T-cell (primary cell): ENCODE measurements around the gene WNT2B. TPM values are rescaled to one million over a fixed set of nuclear protein-coding genes. Genes with fewer than 3 reads are reported as not detected.
"Not testable (repeated sequence)": the region's sequence is repeated elsewhere in the genome, so short reads cannot be mapped to it uniquely, and the experiment has no call there.

Source experiments
- ATAC-seq, 4 experiments: fragments of 200-7000 bp in 3 of 4; fragments of 150-1000 bp in 1 of 4; cut with Tn5 transposase; replicated peaks in 1 of 4; 1 replicate in 3 of 4; 2 replicates in 1 of 4; pipeline ENCODE4 v1.10.0; 2021; ENCODE audit warnings: moderate library complexity in 3 of 4, mild to moderate bottlenecking in 2 of 4, moderate number of reproducible peaks in 1 of 4
- CTCF ChIA-PET, 2 donors: fragments of 300-600 bp; sonication (Branson Sonifier 250); formaldehyde crosslinking; loops; one replicate each; lab custom pipeline; 2022; ENCODE audit warnings: antibody characterized with exemption in 2 of 2; lab: Charles Lee
- POLR2A ChIA-PET, 2 donors: fragments of 300-600 bp; sonication (Branson Sonifier 250); formaldehyde crosslinking; loops; one replicate each; lab custom pipeline; 2022; ENCODE audit warnings: antibody characterized with exemption in 2 of 2; lab: Charles Lee
- DNase-seq, 35 experiments: peaks; one replicate each; pipeline versions ENCODE4 v3.0.0 to v3.0.0-alpha.2; 2013 to 2023
- H3K27ac ChIP-seq: one replicate; pipeline ENCODE4 v1.5.1; 2013; ENCODE audit warnings: low read length
- H3K27me3 ChIP-seq, 2 experiments: replicated peaks in 1 of 2; 1 replicate in 1 of 2; 2 replicates in 1 of 2; pipeline versions ENCODE4 v1.6.1 to v1.7.0; 2013; ENCODE audit warnings: low read length in 1 of 2, mixed read lengths in 1 of 2; ENCODE audit not compliant: control insufficient read depth in 2 of 2, insufficient read depth in 2 of 2; ENCODE audit errors: extremely low read depth in 1 of 2
- H3K36me3 ChIP-seq, 2 donors: 1 replicate in 1 of 2; 2 replicates in 1 of 2; pipeline versions ENCODE4 v1.6.1 to v1.7.0; 2013; ENCODE audit warnings: low read length in 1 of 2; ENCODE audit not compliant: control insufficient read depth in 2 of 2, insufficient read depth in 1 of 2; ENCODE audit errors: extremely low read depth in 1 of 2
- H3K4me1 ChIP-seq, 2 experiments: 1 replicate in 1 of 2; 2 replicates in 1 of 2; pipeline versions ENCODE4 v1.6.1 to v1.7.0; 2013; ENCODE audit warnings: low read length in 2 of 2, mixed read lengths in 1 of 2; ENCODE audit not compliant: insufficient read depth in 2 of 2, control insufficient read depth in 1 of 2; ENCODE audit errors: extremely low read depth in 1 of 2
- H3K4me3 ChIP-seq, 2 donors: 1 replicate in 1 of 2; 2 replicates in 1 of 2; pipeline versions ENCODE4 v1.5.1 to v1.7.0; 2013; ENCODE audit warnings: mild to moderate bottlenecking in 2 of 2, low read length in 1 of 2, moderate library complexity in 1 of 2; ENCODE audit not compliant: control insufficient read depth in 1 of 2; ENCODE audit errors: extremely low read depth in 1 of 2
- H3K9me3 ChIP-seq: 2 replicates; pipeline ENCODE4 v1.7.0; 2013
- H3K27ac Mint-ChIP-seq, 2 donors: one replicate each; pipeline ENCODE4 v1.8.0; 2020 to 2021; ENCODE audit warnings: mild to moderate bottlenecking in 2 of 2, mixed read lengths in 2 of 2
- H3K27me3 Mint-ChIP-seq, 2 donors: one replicate each; pipeline ENCODE4 v1.8.0; 2021 to 2022; ENCODE audit warnings: mixed read lengths in 2 of 2
- H3K36me3 Mint-ChIP-seq: one replicate; pipeline ENCODE4 v1.8.0; 2021; ENCODE audit warnings: mixed read lengths
- H3K4me1 Mint-ChIP-seq, 3 donors: one replicate each; pipeline ENCODE4 v1.8.0; 2020 to 2022; ENCODE audit warnings: mixed read lengths in 3 of 3, mild to moderate bottlenecking in 1 of 3
- H3K4me3 Mint-ChIP-seq, 3 donors: one replicate each; pipeline ENCODE4 v1.8.0; 2020 to 2022; ENCODE audit warnings: mild to moderate bottlenecking in 3 of 3, mixed read lengths in 3 of 3, moderate library complexity in 3 of 3
- H3K9me3 Mint-ChIP-seq, 3 donors: one replicate each; pipeline ENCODE4 v1.8.0; 2020 to 2022; ENCODE audit warnings: mixed read lengths in 3 of 3
- WGBS: methylation state at CpG from one replicate; pipeline ENCODE4 v1.1.5; 2013; ENCODE audit warnings: missing lambda C conversion rate; ENCODE audit not compliant: insufficient coverage; 5-methylcytosine and 5-hydroxymethylcytosine counted together
- total RNA-seq, 35 experiments: library from RNA in 6 of 35; stranded (reverse) in 6 of 35; fragments of 120-200 nt in 1 of 35; gene quantifications; one replicate each; pipeline versions ENCODE4 v1.2.1 to v1.2.4 and lab custom pipeline; 2013 to 2026

Gene WNT2B
- total RNA-seq, 5 donors from 2014 or later (not counting 1 experiment from before 2014, with no cell fraction given) = 0.23 to 0.86 (median 0.47) TPM

DNA sequence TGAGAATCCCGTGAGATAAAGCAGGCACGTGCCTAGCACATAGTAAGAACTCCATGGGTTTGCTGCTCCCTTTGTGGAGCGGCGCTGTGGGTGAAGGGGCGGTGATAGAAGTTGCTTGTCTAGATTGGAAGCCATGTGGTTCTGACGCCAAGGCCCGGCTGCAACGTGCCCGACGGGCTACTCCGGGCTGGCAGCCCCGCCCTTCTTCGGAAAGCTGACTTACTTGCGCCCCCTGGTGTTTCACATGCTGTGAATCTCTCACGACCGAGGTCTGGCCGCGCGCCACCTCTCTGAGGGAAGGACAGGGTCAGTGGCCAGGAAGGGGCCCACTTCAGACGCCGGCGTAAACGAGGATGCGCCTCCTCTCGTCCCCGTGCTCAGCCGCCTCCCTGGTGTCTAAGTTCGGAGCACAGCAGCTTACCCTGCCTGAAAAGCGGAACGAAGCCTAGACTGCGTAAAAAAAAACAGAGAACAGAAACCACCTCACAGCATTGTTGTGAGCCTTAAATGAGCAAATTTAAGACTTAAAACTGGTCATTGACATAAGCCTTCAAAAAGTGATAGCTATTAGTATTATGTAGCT is 42.6 kb upstream of the WNT2B start:
- peak; percentile 56 to 92 (median 77) for DNase-seq
- Mint-ChIP-seq H3K4me1 (peaks cover 9 to 13% (median 12%) of the 10 kb centered on the region in 3 donors), H3K36me3 (no peaks in the 10 kb centered on the region), H3K27me3 (peaks cover 12 to 24% of the 10 kb centered on the region in 2 donors), H3K9me3 (no peaks in the 10 kb centered on the region), H3K27ac (peak overlapping the region; percentile 36 to 40), H3K4me3 (peak overlapping the region; percentile 71 to 74 (median 72))
- peak; percentile 91 to 96 (median 94) for ATAC-seq
- H3K27ac ChIP-seq = no peak overlapping the region
- H3K9me3 ChIP-seq = no peaks in the 10 kb centered on the region
- H3K27me3 ChIP-seq = peaks cover 0 to 20% of the 10 kb centered on the region in 2 experiments
- no peaks in the 10 kb centered on the region for H3K36me3 ChIP-seq
- H3K4me1 ChIP-seq = peaks cover 3 to 8% of the 10 kb centered on the region in 2 experiments
- CTCF ChIA-PET = interaction anchor here (0.5 to 2.9 kb wide), 13 partner anchors 9 to 949 kb away, joined by 3 to 33 read pairs (median 5); no protein-coding TSS in a partner anchor
- H3K4me3 ChIP-seq = peak overlapping the region; percentile 44 to 58
- WGBS = under 1% methylated on average over 25 of the region's 31 CpGs
- POLR2A ChIA-PET = interaction anchor here in 1 of 2 donors (0.6 to 0.9 kb wide), 2 partner anchors 67 to 75 kb away, joined by 3 to 5 read pairs; no protein-coding TSS in a partner anchor

DNA sequence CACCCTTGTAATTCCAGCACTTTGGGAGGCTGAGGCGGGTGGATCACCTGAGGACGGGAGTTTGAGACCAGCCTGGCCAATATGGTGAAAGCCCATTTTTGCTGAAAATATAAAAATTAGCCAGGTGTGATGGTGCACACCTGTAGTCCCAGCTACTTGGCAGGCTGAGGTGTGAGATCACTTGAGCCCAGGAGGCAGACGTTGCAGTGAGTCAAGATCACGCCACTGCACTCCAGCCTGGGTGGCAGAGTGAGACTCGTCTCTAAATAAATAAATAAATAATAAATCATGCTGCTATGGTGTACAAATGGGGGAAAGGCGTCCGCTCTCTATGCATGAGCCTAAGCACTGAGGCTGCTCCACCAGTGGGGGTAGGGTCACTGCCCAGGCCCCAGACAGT is 38.4 kb upstream of the WNT2B start:
- H3K4me3 Mint-ChIP-seq, H3K36me3 ChIP-seq, H3K27ac Mint-ChIP-seq, H3K9me3 Mint-ChIP-seq, H3K36me3 Mint-ChIP-seq, H3K9me3 ChIP-seq, POLR2A ChIA-PET, H3K4me3 ChIP-seq, DNase-seq, H3K27ac ChIP-seq, ATAC-seq, H3K4me1 ChIP-seq: not testable (repeated sequence)
- peaks cover 31 to 51% of the 10 kb centered on the region in 2 donors for H3K27me3 Mint-ChIP-seq
- no CpG with 5 or more reads among the region's 7 CpGs for WGBS
- CTCF ChIA-PET = interaction anchor here in 1 of 2 donors (0.7 to 1.5 kb wide), 2 partner anchors 25 to 79 kb away, joined by 5 read pairs; no protein-coding TSS in a partner anchor
- H3K4me1 Mint-ChIP-seq = peaks cover 9 to 13% (median 12%) of the 10 kb centered on the region in 3 donors
- peaks cover 0 to 24% of the 10 kb centered on the region in 2 experiments for H3K27me3 ChIP-seq

GRCh38 chr1:112470966-112471365 is 37.8 kb upstream of the WNT2B start:
- Mint-ChIP-seq H3K27me3 (peaks cover 31 to 52% of the 10 kb centered on the region in 2 donors), H3K4me1 (peaks cover 7 to 9% (median 9%) of the 10 kb centered on the region in 3 donors), H3K4me3 (no peak overlapping the region), H3K9me3 (peaks cover 0 to 4% (median under 1%) of the 10 kb centered on the region in 3 donors), H3K36me3 (no peaks in the 10 kb centered on the region), H3K27ac (no peak overlapping the region)
- ATAC-seq (no peak), DNase-seq (no peak)
- H3K4me3 ChIP-seq = no peak overlapping the region
- POLR2A ChIA-PET = no interaction called here
- CTCF ChIA-PET = no interaction called here
- H3K9me3 ChIP-seq = no peaks in the 10 kb centered on the region
- H3K27ac ChIP-seq = no peak overlapping the region
- H3K36me3 ChIP-seq = no peaks in the 10 kb centered on the region
- no CpG with 5 or more reads among the region's 3 CpGs for WGBS
- peaks cover 3 to 5% of the 10 kb centered on the region in 2 experiments for H3K4me1 ChIP-seq
- H3K27me3 ChIP-seq = peaks cover 0 to 21% of the 10 kb centered on the region in 2 experiments

DNA sequence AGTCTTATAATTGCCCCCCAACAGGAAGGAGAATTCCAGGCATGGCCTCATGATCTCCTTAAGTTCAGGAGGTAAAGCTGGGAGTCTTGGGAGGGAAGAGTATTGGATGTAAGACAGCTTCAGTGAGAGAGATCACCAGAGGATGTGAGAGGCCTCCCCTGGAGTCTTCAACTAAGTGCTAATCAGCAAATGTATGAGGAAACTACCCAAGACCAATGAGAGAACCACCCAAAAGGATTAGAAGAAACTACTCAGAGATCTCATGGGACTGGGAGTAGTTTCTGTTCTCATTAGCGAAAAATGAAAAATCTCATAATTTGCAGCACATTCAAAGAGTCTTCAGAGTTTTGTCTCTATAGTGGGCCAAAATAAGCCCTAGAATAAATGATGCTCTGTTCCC is 36.6 kb upstream of the WNT2B start:
- H3K4me1 Mint-ChIP-seq = no peaks in the 10 kb centered on the region
- H3K9me3 Mint-ChIP-seq = peaks cover 3 to 13% (median 7%) of the 10 kb centered on the region in 3 donors
- no peak overlapping the region for H3K27ac ChIP-seq
- H3K27me3 Mint-ChIP-seq = peaks cover 26 to 54% of the 10 kb centered on the region in 2 donors
- no peak overlapping the region for H3K4me3 Mint-ChIP-seq
- no peak for ATAC-seq
- H3K4me3 ChIP-seq = no peak overlapping the region
- no peak for DNase-seq
- H3K27me3 ChIP-seq = peaks cover 0 to 25% of the 10 kb centered on the region in 2 experiments
- ChIA-PET CTCF (interaction anchor here in 1 of 2 donors (0.7 to 1.0 kb wide), 3 partner anchors 62 to 1293 kb away, joined by 3 to 7 read pairs (median 4); no protein-coding TSS in a partner anchor), POLR2A (interaction anchor here in 1 of 2 donors (0.6 kb wide), 2 partner anchors 77 to 237 kb away, joined by 3 to 4 read pairs; no protein-coding TSS in a partner anchor)
- H3K9me3 ChIP-seq = no peaks in the 10 kb centered on the region
- peaks cover under 1% of the 10 kb centered on the region for H3K36me3 Mint-ChIP-seq
- no peaks in the 10 kb centered on the region for H3K36me3 ChIP-seq
- no peak overlapping the region for H3K27ac Mint-ChIP-seq
- WGBS = no CpG with 5 or more reads among the region's 1 CpG
- no peaks in the 10 kb centered on the region for H3K4me1 ChIP-seq

DNA sequence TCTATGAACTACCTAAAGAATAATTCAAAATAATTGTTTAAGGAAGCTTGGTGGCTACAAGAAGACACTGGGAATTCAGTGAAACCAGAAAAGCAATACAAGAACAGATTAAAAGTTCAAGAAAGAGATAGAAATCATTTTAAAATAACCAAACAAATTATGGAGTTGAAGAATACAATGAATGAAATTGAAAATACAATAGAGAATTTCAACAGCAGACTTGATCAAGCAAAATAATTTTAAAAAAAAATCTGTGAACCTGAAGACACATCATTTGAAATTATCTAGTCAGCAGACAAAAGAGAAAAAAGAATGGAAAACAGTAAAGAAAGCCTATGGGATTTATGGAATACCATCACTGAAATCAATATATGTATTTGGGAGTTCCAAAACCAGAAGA is 31.2 kb upstream of the WNT2B start:
- CTCF ChIA-PET = interaction anchor here (0.5 to 0.8 kb wide), 2 partner anchors 32 to 970 kb away, joined by 3 to 5 read pairs; no protein-coding TSS in a partner anchor
- POLR2A ChIA-PET = interaction anchor here in 1 of 2 donors (0.7 kb wide), 1 partner anchor 70 kb away, joined by 4 read pairs; no protein-coding TSS in a partner anchor
- ATAC-seq = no peak
- H3K27ac ChIP-seq = no peak overlapping the region
- no peak overlapping the region for H3K27ac Mint-ChIP-seq
- no peaks in the 10 kb centered on the region for H3K4me1 Mint-ChIP-seq
- no peak overlapping the region for H3K4me3 Mint-ChIP-seq
- H3K4me1 ChIP-seq = no peaks in the 10 kb centered on the region
- no peak overlapping the region for H3K4me3 ChIP-seq
- peaks cover 0 to 27% of the 10 kb centered on the region in 2 experiments for H3K27me3 ChIP-seq
- no peak for DNase-seq
- peaks cover 7 to 31% (median 28%) of the 10 kb centered on the region in 3 donors for H3K9me3 Mint-ChIP-seq
- no peaks in the 10 kb centered on the region for H3K9me3 ChIP-seq
- H3K27me3 Mint-ChIP-seq = peaks cover 17 to 42% of the 10 kb centered on the region in 2 donors
- H3K36me3 Mint-ChIP-seq = peaks cover 11% of the 10 kb centered on the region
- H3K36me3 ChIP-seq = no peaks in the 10 kb centered on the region

- POLR2A ChIA-PET = interaction anchor here in 1 of 2 donors (0.7 kb wide), 1 partner anchor 69 kb away, joined by 4 read pairs; no protein-coding TSS in a partner anchor
- H3K9me3 Mint-ChIP-seq = peaks cover 7 to 31% (median 28%) of the 10 kb centered on the region in 3 donors
- Histone ChIP-seq H3K4me3 (no peak overlapping the region), H3K27me3 (peaks cover 0 to 27% of the 10 kb centered on the region in 2 experiments), H3K36me3 (no peaks in the 10 kb centered on the region), H3K9me3 (no peaks in the 10 kb centered on the region), H3K4me1 (no peaks in the 10 kb centered on the region), H3K27ac (no peak overlapping the region)
- H3K27me3 Mint-ChIP-seq = peaks cover 10 to 35% of the 10 kb centered on the region in 2 donors
- no peak overlapping the region for H3K27ac Mint-ChIP-seq
- ATAC-seq (no peak), DNase-seq (no peak)
- CTCF ChIA-PET = no interaction called here
- no CpG with 5 or more reads among the region's 1 CpG for WGBS
- H3K4me3 Mint-ChIP-seq = no peak overlapping the region
- H3K4me1 Mint-ChIP-seq = no peaks in the 10 kb centered on the region
- peaks cover 11% of the 10 kb centered on the region for H3K36me3 Mint-ChIP-seq
Observed at GRCh38 chr1:112478314-112478713, 30.5 kb upstream of the WNT2B start.
